OCI-LY7 (cell line): ENCODE results near the gene INO80E. TPM values are rescaled to one million over a fixed set of nuclear protein-coding genes. Genes with fewer than 3 reads are reported as not detected.

ENCODE experiments used
- BruUV-seq: library from RNA; stranded (reverse); fragments of 400-500 nt; replicated peaks from 2 replicates; lab custom pipeline; 2021; lab: Mats Ljungman, UMichigan
- CTCF ChIA-PET: fragments of 300-600 bp; sonication (Branson Sonifier 250); formaldehyde crosslinking; loops from one replicate; lab custom pipeline; 2022; ENCODE audit warnings: antibody characterized with exemption; ENCODE audit not compliant: unreplicated experiment; lab: Charles Lee
- POLR2A ChIA-PET: fragments of 300-600 bp; sonication (Branson Sonifier 250); formaldehyde crosslinking; loops from one replicate; lab custom pipeline; 2022; ENCODE audit warnings: antibody characterized with exemption; lab: Charles Lee
- DNase-seq: peaks from one replicate; pipeline ENCODE4 v3.0.0-alpha.2; 2015; ENCODE audit warnings: low spot score
- H2AFZ ChIP-seq: fragments of 200-600 bp; sonication (generic), shearing (Covaris generic); 2 replicates; pipeline ENCODE4 v1.6.1; 2014; ENCODE audit warnings: mild to moderate bottlenecking, antibody characterized with exemption, low read length, moderate library complexity
- H3K27ac ChIP-seq: fragments of 200-600 bp; sonication (generic); 2 replicates; pipeline ENCODE4 v1.5.1; 2014; ENCODE audit warnings: mixed run types, low read depth, mild to moderate bottlenecking, moderate library complexity, low read length, inconsistent platforms; ENCODE audit not compliant: poor library complexity, severe bottlenecking
- H3K36me3 ChIP-seq: fragments of 200-600 bp; sonication (generic); 2 replicates; pipeline ENCODE4 v1.6.1; 2014; ENCODE audit warnings: mild to moderate bottlenecking, antibody characterized with exemption, low read length, moderate library complexity, mixed read lengths; ENCODE audit not compliant: insufficient read depth
- H3K4me1 ChIP-seq: fragments of 200-600 bp; sonication (generic); 2 replicates; pipeline ENCODE4 v1.5.1; 2014; ENCODE audit warnings: mild to moderate bottlenecking, low read length; ENCODE audit not compliant: insufficient read depth, poor library complexity, severe bottlenecking
- H3K4me2 ChIP-seq: fragments of 200-600 bp; sonication (generic); 2 replicates; pipeline ENCODE4 v1.6.1; 2014; ENCODE audit warnings: mild to moderate bottlenecking, low read length
- H3K4me3 ChIP-seq: fragments of 200-600 bp; sonication (generic); 2 replicates; pipeline ENCODE4 v1.5.1; 2014; ENCODE audit warnings: mild to moderate bottlenecking, low read depth, low read length; ENCODE audit not compliant: poor library complexity, severe bottlenecking
- H3K79me2 ChIP-seq: fragments of 200-600 bp; sonication (generic); 2 replicates; pipeline ENCODE4 v1.6.1; 2016; ENCODE audit warnings: low read depth, mild to moderate bottlenecking, low read length, moderate library complexity, mixed read lengths; ENCODE audit not compliant: insufficient read depth
- H3K9me2 ChIP-seq: fragments of 200-600 bp; sonication (generic); 2 replicates; pipeline ENCODE4 v1.6.1; 2016; ENCODE audit warnings: mild to moderate bottlenecking, low read length, mixed read lengths; ENCODE audit not compliant: insufficient read depth
- H3K9me3 ChIP-seq: fragments of 200-600 bp; sonication (generic); 2 replicates; pipeline ENCODE4 v1.6.1; 2014; ENCODE audit warnings: mild to moderate bottlenecking, mixed run types, low read length, mixed read lengths
- H4K20me1 ChIP-seq: fragments of 200-600 bp; sonication (generic); 2 replicates; pipeline ENCODE4 v1.6.1; 2014; ENCODE audit warnings: mild to moderate bottlenecking, antibody characterized with exemption, low read length, moderate library complexity, mixed read lengths; ENCODE audit not compliant: insufficient read depth
- CTCF ChIP-seq: fragments of 200-600 bp; sonication (generic); conservative IDR thresholded peaks from 2 replicates; pipeline ENCODE4 v1.5.1; 2014; ENCODE audit warnings: mild to moderate bottlenecking, antibody characterized with exemption, low read length, moderate library complexity, mixed read lengths
- EZH2phosphoT487 ChIP-seq: fragments of 200-600 bp; sonication (generic); IDR thresholded peaks from 2 replicates; pipeline ENCODE4 v1.6.1; 2018; ENCODE audit warnings: low read depth, borderline replicate concordance, mild to moderate bottlenecking, mixed run types, antibody characterized with exemption, low read length, moderate library complexity, mixed read lengths
- intact Hi-C: fragments of 100-400 bp; cut with micrococcal nuclease; formaldehyde crosslinking; loops from one replicate; pipeline ENCODE4 v1.10.0; 2022; ENCODE audit not compliant: unreplicated experiment
- total RNA-seq, 2 experiments: library from RNA; depleted of rRNA in 1 of 2; stranded (reverse); fragments of >200 nt in 1 of 2; shearing (Covaris generic) in 1 of 2; gene quantifications; 2 replicates each; pipeline ENCODE4 v1.2.3, GENCODE V29; 2014 to 2022

Gene INO80E
- total RNA-seq, 2 experiments from 2014 or later = 88.0 to 129 TPM

DNA sequence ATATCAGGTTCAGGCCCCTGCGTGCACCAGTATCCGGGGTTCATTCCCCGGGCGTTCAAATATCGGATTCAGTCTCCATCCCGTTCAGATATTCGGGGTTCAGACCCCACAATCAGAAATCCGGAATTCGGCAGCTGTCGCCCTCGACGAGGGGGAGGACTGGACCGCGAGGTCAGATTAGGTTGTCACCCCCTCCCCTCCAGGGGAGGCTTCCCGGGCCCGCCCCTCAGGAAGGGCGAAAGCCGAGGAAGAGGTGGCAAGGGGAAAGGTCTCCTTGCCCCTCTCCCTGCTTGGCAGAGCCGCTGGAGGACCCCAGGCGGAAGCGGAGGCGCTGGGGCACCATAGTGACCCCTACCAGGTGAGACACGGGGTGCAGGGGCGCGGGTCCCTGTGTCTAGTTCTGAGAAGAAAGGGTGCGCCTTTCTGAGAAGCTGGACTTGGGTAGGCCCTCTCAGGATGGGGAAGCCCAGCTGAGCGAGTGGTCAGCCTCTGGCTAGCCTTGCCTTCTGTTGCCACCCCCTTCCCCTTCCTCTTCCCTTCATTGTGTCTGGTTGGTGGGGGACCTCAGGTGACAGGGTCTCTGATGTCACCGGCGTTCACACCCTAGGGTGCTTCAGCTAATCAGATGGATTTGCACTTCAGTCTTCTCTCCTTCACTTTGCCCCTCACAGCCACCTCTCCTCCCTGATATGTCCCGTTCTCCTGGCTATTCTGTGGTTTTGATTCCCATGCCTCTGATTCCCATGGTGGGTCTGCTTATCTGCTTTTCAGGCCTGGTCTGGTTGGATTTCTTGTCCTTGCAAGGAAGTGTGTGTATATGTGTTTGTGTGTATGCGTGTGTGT lies 21.5 kb upstream of the INO80E start:
- Histone ChIP-seq H3K27ac (peak overlapping the region; percentile 69), H3K9me3 (no peaks in the 10 kb centered on the region), H2AFZ (peak overlapping the region; percentile 75; the same call in 1 of the 2 replicates), H3K4me3 (peak overlapping the region; percentile 99), H3K36me3 (peaks cover 46% of the 10 kb centered on the region), H4K20me1 (0 out of 2 replicates have a peak, but pooled peaks cover 12% of the 10 kb centered on the region), H3K4me2 (peak overlapping the region; percentile 100), H3K79me2 (peaks cover 34% of the 10 kb centered on the region), H3K9me2 (no peaks in the 10 kb centered on the region), H3K4me1 (peaks cover 34% of the 10 kb centered on the region)
- no peak for TF ChIP-seq EZH2phosphoT487
- TF ChIP-seq CTCF = no peak
- ChIA-PET POLR2A (interaction anchor here (0.5 to 3.8 kb wide), 8 partner anchors 11 to 242 kb away, joined by 3 to 56 read pairs (median 3); partner anchors contain the start of gene TMEM219), CTCF (interaction anchor here (0.5 to 0.6 kb wide), 2 partner anchors 181 to 231 kb away, joined by 3 read pairs; no protein-coding TSS in a partner anchor)
- BruUV-seq = no TSS peak
- intact Hi-C loops = loop anchor here (5.0 kb wide), 1 partner anchor 157 kb away; the partner anchor contains the start of gene PAGR1
- no peak for DNase-seq

DNA sequence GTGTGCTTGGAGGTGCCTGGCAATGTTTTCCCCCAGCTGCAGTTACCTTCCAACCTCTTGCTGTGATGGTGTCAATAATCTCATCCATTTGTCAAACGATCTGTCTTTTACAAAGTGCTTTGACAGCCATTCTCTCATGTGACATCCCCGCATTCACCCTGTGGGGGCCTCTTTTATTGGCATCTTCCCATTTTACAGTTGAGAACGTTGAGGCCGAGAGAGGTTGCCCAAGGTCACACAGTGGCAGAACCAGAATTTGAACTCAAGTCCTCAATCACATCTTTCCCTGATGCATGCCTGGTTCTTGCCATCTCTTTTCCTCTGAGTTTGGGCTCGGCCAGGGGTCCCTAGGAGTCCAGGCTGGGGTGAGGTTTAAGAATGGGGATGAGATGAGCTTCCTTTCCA lies 20.9 kb upstream of the INO80E start:
- peak overlapping the region; percentile 6 for H3K27ac ChIP-seq
- 0 out of 2 replicates have a peak, but pooled peaks cover 12% of the 10 kb centered on the region for H4K20me1 ChIP-seq
- peak overlapping the region; percentile 99 for H3K4me3 ChIP-seq
- peak overlapping the region; percentile 100 for H3K4me2 ChIP-seq
- POLR2A ChIA-PET = interaction anchor here (0.5 to 2.1 kb wide), 6 partner anchors 11 to 242 kb away, joined by 3 to 7 read pairs (median 4); partner anchors contain the start of genes HIRIP3, KCTD13 and TMEM219
- no peak for DNase-seq
- H3K36me3 ChIP-seq = peaks cover 48% of the 10 kb centered on the region
- H2AFZ ChIP-seq = no peak overlapping the region
- H3K4me1 ChIP-seq = peaks cover 34% of the 10 kb centered on the region
- intact Hi-C loops = no loop called here
- BruUV-seq = no TSS peak
- peaks cover 34% of the 10 kb centered on the region for H3K79me2 ChIP-seq
- H3K9me2 ChIP-seq = no peaks in the 10 kb centered on the region
- CTCF ChIA-PET = interaction anchor here (0.6 kb wide), 1 partner anchor 231 kb away, joined by 3 read pairs; no protein-coding TSS in a partner anchor
- H3K9me3 ChIP-seq = no peaks in the 10 kb centered on the region
- TF ChIP-seq EZH2phosphoT487 = no peak
- TF ChIP-seq CTCF = no peak
